GM19023 (cell line): ENCODE results near the gene NTNG1.

ENCODE experiments used
- ATAC-seq: cut with Tn5 transposase; IDR thresholded peaks from one replicate; pipeline ENCODE4 v1.9.1; 2021; ENCODE audit warnings: mild to moderate bottlenecking, moderate library complexity; ENCODE audit not compliant: unreplicated experiment

NTNG1 gene

GRCh38 chr1:107255469-107255868 lies 114.6 kb downstream of the NTNG1 start:
- no peak for ATAC-seq

GRCh38 chr1:107262467-107263286 lies 121.8 kb downstream of the NTNG1 start:
- ATAC-seq, result no peak

DNA sequence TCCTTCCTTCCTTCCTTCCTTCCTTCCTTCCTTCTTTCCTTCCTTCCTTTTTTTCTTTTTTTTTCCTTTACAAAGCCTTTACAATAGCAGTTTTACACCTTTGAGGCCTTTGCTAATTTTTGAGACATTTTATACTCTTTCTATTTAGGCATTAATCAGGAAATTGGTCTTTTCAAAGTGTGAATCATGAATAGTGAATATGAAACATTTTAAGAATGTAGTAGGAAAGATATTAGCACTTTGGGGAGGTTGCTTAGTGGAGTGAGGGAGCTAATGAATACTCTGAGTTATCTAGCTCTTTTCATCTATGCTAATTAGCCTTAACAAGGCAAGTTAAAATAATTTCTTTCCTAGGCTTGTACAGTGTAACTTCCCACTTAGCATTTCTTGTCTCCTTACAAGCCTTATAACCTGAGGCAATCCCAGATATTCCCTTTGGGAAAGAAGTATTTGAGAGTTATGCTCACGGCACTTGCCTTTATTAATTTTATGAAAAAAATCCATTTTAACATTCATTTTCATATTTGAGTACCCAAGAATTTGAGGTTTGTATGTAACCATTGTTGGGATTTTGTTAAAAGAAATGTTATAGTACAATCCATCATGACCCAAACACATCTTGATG lies 122.6 kb downstream of the NTNG1 start:
- ATAC-seq, result no peak

DNA sequence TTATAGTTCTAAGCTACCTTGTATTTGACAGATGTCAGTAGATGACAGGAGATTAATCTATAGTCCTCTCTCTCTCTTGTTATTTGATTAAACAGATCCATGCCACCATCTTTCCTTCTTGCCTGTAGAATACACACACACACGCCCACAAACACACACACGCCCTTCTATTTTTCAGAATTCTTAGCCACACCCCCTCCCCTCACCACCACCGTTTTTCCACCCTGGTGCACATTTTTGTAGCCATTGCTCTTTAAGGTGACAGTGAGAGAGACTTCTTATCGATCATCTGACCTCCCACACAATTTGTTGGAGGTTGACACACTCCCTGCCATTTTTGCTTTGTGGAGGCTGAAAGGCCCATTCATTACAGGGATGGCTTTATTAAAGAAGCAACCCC lies 123.2 kb downstream of the NTNG1 start:
- ATAC-seq, result no peak

- no peak for ATAC-seq
Observed at GRCh38 chr1:107264561-107264960, 123.7 kb downstream of the NTNG1 start.

DNA sequence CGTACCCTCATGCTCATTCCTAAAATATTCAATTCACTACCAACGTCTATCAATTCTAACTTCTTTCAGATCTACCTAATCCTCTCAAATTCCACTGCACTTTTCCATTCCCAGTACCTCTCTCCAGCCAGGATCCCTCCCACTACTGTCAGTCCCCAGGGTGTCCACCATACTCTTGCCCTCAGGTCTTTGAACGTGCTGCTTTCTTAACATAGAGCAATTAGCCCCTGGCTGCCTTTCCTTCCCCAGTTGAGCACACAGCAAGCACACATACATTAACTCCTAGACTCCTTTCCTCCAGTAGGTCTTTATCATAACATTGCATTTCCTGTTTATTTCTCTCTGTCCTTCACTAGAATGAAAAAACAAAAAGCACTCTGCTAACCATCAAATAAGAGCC lies 126.7 kb downstream of the NTNG1 start:
- ATAC-seq, result no peak

DNA sequence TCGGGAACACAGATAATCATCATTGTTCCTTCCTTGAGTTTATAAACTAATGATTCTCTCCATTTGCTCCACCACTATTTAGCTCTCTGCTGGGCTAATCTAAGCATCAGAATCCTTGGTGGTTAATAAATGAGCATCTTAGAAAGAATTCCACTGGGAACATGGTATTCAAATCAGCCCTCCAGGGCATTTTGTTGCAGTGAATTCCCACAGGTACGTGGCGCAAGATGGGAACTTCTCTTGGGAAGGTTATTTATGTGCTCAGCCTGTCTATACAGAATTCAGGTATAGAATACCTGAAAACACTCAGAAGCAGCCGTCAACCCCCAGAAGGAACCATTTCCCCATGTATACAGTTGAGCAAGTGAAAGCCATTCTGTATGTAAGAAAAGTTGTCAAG lies 131.5 kb downstream of the NTNG1 start:
- ATAC-seq, result no peak

DNA sequence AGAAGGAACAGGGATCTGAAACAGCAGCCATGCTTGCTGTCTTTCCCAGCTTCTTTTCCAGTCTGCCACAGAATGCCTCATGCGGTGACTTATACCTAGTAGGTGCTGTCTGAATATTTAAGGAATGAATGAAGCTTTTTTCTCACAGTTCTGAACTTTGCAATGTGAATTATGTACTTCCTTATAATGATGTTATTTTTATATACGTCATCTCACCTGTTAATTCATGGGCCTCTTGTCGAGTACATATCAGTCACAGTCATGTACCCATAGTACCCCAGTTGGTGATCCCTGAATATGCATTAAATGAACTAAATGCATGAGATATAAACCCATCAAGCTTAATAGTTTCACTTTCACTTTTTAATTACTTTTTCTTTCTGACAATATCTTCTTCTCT lies 132.7 kb downstream of the NTNG1 start:
- ATAC-seq, result no peak

GRCh38 chr1:107274227-107274626 lies 133.4 kb downstream of the NTNG1 start:
- no peak for ATAC-seq

DNA sequence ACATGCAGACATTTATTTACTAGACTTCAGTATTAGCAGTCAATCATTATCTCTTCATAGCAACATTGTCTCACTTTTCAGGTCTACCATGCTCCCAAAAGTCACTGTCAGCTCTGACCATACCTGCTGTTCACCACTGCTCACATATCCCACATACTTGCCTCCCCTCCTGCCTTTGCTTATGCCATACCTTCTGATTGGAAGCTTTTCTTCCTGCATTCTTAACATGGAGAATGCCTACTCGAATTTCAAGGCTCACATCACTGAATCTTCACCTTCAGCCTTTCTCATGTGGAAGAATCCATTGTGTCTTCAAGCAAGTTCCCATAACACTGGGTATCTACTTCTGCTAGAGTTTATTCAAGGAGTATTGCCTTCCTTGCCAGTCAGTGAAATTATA lies 135.4 kb downstream of the NTNG1 start:
- ATAC-seq, result no peak

- peak; percentile 57 for ATAC-seq
Observed at GRCh38 chr1:107277022-107277421, 136.2 kb downstream of the NTNG1 start.

- ATAC-seq, result no peak
Observed at GRCh38 chr1:107286125-107286524, 145.3 kb downstream of the NTNG1 start.

- ATAC-seq, result no peak
Observed at GRCh38 chr1:107291987-107292386, 151.1 kb downstream of the NTNG1 start.

- ATAC-seq, result no peak
Observed at GRCh38 chr1:107293901-107294613, 153.2 kb downstream of the NTNG1 start.

DNA sequence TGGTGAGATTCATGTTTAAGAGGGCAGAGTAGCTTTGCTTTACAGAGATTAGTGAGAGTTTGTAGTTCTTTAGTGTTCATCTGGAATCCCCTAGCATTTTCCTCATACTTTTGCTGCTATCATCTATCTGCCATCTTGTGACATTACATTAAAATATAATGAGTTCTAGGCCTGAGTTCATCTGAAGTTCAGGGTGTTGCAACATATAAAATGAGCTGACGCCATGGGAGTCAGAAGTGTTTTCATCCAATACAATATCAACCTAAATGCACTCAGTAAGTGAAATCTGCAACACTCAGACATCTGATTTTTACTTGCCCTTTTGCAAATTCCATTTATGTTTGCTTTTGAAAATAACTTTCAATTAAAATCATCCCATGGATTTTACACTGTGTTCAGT lies 153.8 kb downstream of the NTNG1 start:
- ATAC-seq, result no peak

DNA sequence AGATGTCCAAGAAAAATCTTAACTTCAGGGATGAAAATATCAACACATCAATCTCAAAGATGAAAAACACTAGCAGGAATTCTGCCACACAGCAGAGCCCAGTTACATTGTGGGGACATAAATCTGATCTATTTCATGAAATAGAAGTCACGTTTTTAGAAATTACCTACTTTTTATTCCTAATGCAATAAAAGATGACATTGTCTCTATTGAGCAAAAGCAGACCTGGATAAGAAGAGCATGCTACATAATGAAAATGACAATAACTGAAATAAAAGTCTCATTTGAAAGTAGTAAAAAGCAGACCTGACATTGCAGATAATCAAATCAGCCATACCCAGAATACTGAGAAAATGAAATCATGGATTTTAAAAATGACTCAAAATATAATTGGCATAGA lies 156.8 kb downstream of the NTNG1 start:
- no peak for ATAC-seq

- ATAC-seq, result no peak
Observed at GRCh38 chr1:107298526-107298925, 157.7 kb downstream of the NTNG1 start.

- ATAC-seq, result no peak
Observed at GRCh38 chr1:107299521-107299920, 158.7 kb downstream of the NTNG1 start.

- no peak for ATAC-seq
Observed at GRCh38 chr1:107309962-107310361, 169.1 kb downstream of the NTNG1 start.

- ATAC-seq, result no peak
Observed at GRCh38 chr1:107315652-107316051, 174.8 kb downstream of the NTNG1 start.

GRCh38 chr1:107318932-107319331 lies 178.1 kb downstream of the NTNG1 start:
- no peak for ATAC-seq

DNA sequence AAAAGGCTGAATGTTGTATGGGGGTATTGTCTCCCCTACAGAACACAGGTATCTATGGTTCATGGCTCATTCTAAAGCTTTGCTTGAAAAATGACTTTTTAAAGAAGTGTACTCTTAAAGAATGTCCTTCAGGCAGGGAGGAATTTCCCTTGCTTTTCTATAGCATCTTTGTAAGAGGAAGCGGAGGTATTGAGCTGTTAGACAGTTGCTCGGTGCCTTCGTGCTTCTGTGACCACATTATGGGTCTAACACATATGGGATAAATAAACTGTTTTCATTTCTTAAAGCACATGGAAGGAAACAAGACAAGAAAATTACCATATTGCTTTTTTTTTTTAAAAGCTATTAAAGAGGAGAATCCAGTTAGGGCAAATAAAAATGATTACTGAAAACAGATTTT lies 182.9 kb downstream of the NTNG1 start:
- no peak for ATAC-seq
